Right renal pelvis (tissue), 4 donors: ENCODE results near the gene RSBN1. TPM values are rescaled to one million over a fixed set of nuclear protein-coding genes. Genes with fewer than 3 reads are reported as not detected.
"Not testable (repeated sequence)": the region's sequence is repeated elsewhere in the genome, so short reads cannot be mapped to it uniquely, and the experiment has no call there.

Experiments used
- DNase-seq, 4 donors: peaks; one replicate each; pipeline ENCODE4 v3.0.0-alpha.2; 2013; ENCODE audit warnings: low read depth in 4 of 4, low spot score in 3 of 4, missing footprints in 1 of 4
- polyA plus RNA-seq, 4 donors: library from polyadenylated mRNA; unstranded; fragments of 120-200 nt; gene quantifications; one replicate each; pipeline ENCODE4 v1.2.1, GENCODE V29; 2013; ENCODE audit not compliant: insufficient read length in 4 of 4

Gene RSBN1
- 10 to 100 TPM; 24.1 to 32.5 (median 27.7) TPM for polyA plus RNA-seq

- peak; percentile 96 to 98 (median 98) for DNase-seq
Observed at GRCh38 chr1:113811888-113812660, at the start of gene RSBN1. Gene RSBN1, minus strand, starts transcription at chr1:113812476. Its CDS starts 64 bp downstream, at chr1:113812412.

- DNase-seq: no peak
Observed at GRCh38 chr1:113861641-113862040, 49.4 kb upstream of the RSBN1 start.

- no peak for DNase-seq
Observed at GRCh38 chr1:113860891-113861290, 48.6 kb upstream of the RSBN1 start.

GRCh38 chr1:113859478-113860175 lies 47.4 kb upstream of the RSBN1 start:
- no peak for DNase-seq

GRCh38 chr1:113858982-113859381 lies 46.7 kb upstream of the RSBN1 start:
- DNase-seq: no peak

- DNase-seq: no peak
Observed at GRCh38 chr1:113858418-113858817, 46.1 kb upstream of the RSBN1 start.

- no peak for DNase-seq
Observed at GRCh38 chr1:113857776-113858175, 45.5 kb upstream of the RSBN1 start.

- DNase-seq: no peak
Observed at GRCh38 chr1:113856401-113856790, 44.1 kb upstream of the RSBN1 start.

GRCh38 chr1:113855630-113856400 lies 43.5 kb upstream of the RSBN1 start:
- DNase-seq: no peak

- DNase-seq: no peak
Observed at GRCh38 chr1:113854234-113854633, 42.0 kb upstream of the RSBN1 start.

GRCh38 chr1:113852694-113853093 lies 40.4 kb upstream of the RSBN1 start:
- DNase-seq: not testable (repeated sequence)

- DNase-seq: no peak
Observed at GRCh38 chr1:113850127-113850796, 38.0 kb upstream of the RSBN1 start.

- DNase-seq: no peak
Observed at GRCh38 chr1:113849072-113849471, 36.8 kb upstream of the RSBN1 start.

- no peak for DNase-seq
Observed at GRCh38 chr1:113846391-113847035, 34.2 kb upstream of the RSBN1 start.

GRCh38 chr1:113836534-113836933 lies 24.3 kb upstream of the RSBN1 start:
- DNase-seq: no peak

GRCh38 chr1:113835686-113836290 lies 23.5 kb upstream of the RSBN1 start:
- DNase-seq: peak; percentile 22 to 45 (median 36)

GRCh38 chr1:113834716-113835115 lies 22.4 kb upstream of the RSBN1 start:
- DNase-seq: no peak

GRCh38 chr1:113830039-113830438 lies 17.8 kb upstream of the RSBN1 start:
- DNase-seq: no peak

- DNase-seq: no peak
Observed at GRCh38 chr1:113821916-113822315, 9.6 kb upstream of the RSBN1 start.

- DNase-seq: no peak
Observed at GRCh38 chr1:113818578-113818977, 6.3 kb upstream of the RSBN1 start.
